ENCODE data around the gene IFNL2.
"Not testable (repeated sequence)": the region's sequence is repeated elsewhere in the genome, so short reads cannot be mapped to it uniquely, and the experiment has no call there.

IFNL2 gene

DNA sequence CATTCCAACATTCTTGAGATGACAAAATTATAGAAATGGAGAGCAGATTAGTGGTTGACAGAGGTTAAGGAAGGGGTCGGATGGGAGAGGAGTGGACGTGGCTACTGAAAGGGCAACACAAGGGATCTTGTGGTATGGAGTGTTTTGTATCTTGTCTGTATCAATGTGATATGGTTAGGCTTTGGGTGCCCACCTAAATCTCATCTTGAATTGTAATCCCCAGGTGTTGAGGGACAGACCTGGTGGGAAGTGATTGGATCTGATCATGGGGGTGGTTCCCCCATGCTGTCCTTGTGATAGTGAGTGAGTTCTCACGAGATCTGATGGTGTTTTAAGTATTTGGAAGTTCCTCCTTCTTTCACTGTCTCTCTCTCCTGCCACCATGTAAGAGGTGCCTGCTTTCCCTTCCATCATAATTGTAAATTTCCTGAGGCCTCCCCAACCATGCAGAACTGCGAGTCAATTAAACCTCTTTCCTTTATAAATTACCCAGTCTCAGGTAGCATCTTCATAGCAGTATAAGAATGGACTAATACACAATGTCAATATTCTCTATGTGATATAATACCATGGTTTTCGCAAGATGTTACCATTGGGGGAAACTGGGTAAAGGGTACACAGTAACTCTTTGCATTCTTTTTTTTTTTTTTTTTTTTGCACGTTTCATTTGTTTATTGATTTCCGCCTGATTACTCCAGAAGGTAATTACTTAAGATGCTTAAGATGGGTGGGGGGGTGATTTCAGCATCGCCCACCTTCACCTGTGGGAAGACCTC lies 14.6 kb upstream of the IFNL2 start:
- DNase-seq, result no peak

GRCh38 chr19:39254531-39255345 lies 13.5 kb upstream of the IFNL2 start:
- no peak for DNase-seq

- DNase-seq, result no peak
Observed at GRCh38 chr19:39257227-39257626, 11.0 kb upstream of the IFNL2 start.

GRCh38 chr19:39261704-39262103 lies 6.5 kb upstream of the IFNL2 start:
- no peak for DNase-seq

DNA sequence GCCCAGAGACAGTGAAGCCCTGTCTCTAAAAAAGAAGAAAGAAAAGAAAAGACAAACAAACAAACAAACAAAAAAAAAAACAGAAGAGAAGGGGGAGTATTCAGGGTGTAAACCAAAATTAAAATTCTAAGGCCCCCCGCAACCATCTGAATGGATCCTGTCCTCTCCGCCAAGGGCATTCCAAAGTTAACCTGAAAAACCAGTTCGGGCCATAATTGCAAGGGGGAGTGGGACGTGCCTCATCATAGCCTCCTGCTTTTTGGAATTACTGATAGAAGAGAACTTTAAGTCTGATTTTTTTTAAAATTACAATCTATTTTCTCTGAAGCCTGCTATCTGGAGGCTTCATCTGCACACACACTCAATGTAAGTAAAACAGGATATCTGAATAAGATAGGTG lies 5.7 kb upstream of the IFNL2 start:
- DNase-seq, result no peak

GRCh38 chr19:39263912-39264305 lies 4.3 kb upstream of the IFNL2 start:
- no peak for DNase-seq

GRCh38 chr19:39264306-39265290 lies 3.6 kb upstream of the IFNL2 start:
- DNase-seq, result no peak

DNA sequence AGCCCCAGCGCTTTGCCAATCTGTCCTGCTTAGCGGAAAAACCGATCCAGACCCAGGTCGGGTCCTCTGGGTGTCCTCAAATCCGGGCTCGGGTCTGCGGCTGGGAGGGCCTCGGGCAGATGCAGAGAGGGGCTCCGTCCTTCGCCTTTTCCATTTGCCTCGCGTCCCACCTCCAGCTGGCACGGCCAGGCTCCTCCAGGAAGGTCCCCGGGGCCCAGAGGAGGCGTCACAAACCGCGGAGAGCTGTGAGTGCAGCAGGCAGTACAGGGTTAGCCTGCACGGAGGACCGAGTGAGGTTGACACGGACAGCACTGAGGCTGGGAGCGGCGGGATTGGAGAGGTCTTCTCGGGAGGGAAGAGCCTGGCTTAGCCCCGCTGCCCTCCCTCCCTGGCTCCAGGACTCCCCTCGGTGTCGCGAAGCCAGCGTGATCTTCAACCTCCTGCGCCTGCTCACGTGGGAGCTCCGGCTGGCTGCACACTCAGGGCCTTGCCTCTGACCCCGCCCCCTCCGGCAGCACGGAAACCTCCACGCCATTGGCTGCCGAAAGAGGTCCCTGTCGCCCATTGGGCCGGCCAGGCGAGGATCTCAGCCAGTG lies 2.8 kb upstream of the IFNL2 start:
- no peak for DNase-seq

- DNase-seq, result not testable (repeated sequence)
Observed at GRCh38 chr19:39268531-39269223, 481 bp downstream of the IFNL2 start.

GRCh38 chr19:39269369-39269768 lies 1.2 kb downstream of the IFNL2 start:
- DNase-seq, result not testable (repeated sequence)

DNA sequence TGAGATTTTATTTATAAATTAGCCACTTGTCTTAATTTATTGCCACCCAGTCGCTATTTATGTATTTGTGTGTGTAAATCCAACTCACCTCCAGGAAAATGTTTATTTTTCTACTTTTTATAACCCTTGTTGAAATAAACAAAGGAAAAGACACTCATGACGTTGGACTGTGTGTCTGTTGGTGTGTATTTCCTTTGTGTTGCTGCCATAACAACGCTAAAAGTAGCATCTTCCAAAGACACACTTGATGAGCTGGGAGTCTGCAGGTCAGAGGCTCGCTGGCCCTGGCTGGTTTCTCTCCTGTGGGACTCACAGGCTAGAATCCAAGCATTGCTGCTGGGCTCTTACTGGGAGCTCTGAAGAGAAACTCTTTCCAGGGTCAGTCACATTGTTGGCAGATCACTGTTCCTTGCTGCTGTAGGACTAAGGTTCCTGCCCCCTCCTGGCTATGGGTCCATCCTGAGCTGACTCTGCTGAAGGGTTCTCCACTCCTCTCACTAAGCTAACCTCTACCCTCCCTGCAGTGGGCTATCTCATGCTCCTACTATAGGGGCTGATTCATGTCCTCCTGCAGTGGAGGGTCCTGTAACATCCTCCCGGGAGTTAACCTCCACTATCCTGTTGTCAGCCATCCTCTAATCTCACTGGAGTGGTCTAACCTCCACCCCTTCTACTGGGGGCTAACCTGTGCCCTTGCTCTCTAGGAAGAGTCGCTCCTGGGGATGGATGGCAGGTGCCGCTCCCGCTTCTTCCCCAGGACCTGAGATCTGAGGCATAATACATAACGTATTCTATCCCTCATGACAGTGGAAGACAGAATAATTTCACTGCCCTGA lies 2.1 kb downstream of the IFNL2 start:
- no peak for DNase-seq

DNA sequence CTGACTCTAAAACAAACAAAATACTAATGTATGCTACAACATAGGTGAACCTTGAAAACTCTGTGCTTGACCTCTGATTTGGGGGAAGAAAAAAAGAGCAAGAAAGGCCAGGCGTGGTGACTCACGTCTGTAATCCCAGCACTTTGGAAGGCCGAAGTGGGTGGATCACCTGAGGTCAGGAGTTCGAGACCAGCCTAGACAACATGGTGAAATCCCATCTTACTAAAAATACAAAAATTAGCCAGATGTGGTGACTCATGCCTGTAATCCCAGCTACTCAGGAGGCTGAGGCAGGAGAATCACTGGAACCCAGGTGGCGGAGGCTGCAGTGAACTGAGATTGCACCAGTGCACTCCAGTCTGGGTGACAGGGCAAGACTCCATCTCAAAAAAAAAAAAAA lies 5.7 kb downstream of the IFNL2 start:
- not testable (repeated sequence) for DNase-seq

DNA sequence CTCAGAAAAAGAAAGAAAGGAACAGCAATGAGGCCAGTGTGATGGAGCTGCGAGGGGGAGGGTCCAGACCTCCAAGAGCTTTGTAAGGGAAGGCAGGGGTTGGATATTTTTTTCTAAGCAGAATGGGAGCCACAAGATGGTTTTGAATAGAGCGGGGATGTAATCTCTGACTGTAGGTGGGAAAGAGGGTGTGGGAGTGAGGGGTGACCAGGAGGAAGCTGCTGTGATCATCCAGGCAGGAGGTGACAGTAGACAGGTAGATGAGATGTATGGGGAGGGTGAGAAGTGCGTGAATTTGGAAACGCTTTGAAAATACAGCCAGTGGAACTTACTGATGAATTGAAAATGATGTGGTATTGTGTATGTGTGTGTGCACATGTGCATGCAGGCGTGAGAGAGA lies 7.4 kb downstream of the IFNL2 start:
- no peak for DNase-seq

DNA sequence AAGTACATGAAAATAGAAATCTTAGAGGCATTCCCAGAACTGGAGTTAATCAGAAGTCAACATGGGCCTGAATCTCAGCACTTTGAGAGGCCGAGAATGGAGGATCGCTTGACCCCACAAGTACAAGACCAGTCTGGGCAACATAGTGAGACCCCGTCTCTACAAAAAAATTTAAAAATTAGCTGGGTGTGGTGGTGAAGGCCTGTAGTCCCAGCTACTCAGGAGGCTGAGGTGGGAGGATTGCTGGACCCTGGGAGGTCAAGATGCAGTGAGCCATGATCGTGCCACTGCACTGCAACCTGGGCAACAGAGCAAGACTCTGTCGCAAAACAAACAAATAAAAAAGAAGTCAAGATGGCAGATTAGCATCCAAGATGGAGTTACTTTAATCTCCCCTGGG lies 8.5 kb downstream of the IFNL2 start:
- no peak for DNase-seq

- no peak for DNase-seq
Observed at GRCh38 chr19:39277598-39277997, 9.4 kb downstream of the IFNL2 start.

- DNase-seq, result no peak
Observed at GRCh38 chr19:39282021-39282420, 13.8 kb downstream of the IFNL2 start.

- DNase-seq, result no peak
Observed at GRCh38 chr19:39284032-39284431, 15.8 kb downstream of the IFNL2 start.

DNA sequence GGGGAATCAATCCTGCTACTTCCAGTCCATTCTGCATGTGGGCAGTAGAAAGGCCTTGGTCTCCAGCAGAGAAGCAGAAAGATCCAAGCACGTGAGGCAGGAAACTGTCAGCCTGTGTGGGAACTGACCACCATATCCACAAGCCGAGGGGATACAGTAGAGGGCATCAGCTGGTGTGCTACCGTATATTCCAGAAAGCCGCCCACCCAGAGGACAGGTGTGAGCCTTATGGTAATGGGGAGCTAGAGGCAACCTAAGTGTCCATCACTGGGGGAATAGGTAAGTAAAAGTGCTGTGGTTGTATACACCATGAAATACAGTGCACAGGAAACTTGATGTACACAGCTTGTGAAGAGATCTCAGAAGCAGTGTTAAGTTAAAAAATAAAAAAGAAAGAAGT lies 25.2 kb downstream of the IFNL2 start:
- no peak for DNase-seq

DNA sequence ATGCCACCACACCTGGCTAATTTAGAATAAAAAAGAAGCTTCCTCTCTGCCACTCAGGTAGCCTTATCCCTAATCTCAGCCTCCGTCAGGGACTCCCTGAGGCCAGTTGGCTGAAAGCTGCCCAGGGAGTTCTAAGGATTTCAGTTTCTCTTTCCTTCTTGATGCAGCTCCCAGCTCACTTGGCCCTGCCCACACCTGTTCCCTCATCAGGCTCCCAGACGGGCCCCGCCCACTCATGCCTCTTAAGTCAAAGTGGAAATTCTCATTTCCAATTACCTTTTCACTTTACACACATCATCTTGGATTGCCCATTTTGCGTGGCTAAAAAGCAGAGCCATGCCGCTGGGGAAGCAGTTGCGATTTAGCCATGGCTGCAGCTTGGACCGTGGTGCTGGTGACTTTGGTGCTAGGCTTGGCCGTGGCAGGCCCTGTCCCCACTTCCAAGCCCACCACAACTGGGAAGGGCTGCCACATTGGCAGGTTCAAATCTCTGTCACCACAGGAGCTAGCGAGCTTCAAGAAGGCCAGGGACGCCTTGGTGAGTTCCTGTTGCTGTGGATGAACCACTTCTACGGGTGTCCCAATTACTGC lies 28.0 kb downstream of the IFNL2 start, which contains the start of gene IFNL1:
Gene IFNL1, plus strand, starts transcription at position 353 of the 591 bp plus-strand sequence. Its CDS starts 15 bp downstream, at position 368.
- no peak for DNase-seq

- no peak for DNase-seq
Observed at GRCh38 chr19:39296906-39297305, 28.7 kb downstream of the IFNL2 start.
